ENCODE data around the gene LRRC4B.

DNA sequence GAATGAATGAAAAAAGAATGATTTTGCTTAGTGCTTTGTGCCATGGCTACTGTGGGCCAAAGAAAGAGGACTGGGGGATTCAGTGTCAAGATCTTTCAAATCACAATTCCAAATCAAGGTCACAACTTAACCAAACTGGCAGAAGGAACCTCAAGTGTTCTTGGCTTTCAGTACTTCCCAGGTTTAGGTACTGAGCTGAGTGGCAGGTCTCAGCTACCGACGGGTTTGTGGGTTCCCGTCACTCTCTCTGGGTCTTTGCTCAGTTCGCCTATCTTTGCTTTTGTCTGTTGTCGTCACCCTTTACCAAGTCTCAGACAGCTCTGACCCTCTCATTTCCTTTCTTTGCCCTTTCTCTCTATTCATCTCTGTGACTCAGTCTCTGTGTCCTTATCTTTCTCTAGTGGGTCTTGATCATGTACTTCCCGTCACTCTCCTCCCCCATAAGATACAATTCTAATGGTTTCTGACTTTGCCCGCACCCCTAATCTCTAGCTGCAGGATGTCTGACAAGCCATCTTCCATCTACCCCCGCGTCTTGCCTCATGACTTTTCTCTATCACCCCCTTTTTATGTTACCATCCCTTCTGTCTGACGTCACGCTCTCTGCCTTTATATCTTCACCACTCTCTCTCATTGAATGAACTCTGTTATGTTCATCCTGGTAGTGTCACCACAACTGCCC is 33.3 kb upstream of the LRRC4B start:
- TF ChIP-seq CTCF (conservative IDR thresholded peaks at IDR 0.05) = no peak
- TF ChIP-seq ZFX (IDR thresholded peaks at IDR 0.05) = no peak

All from C4-2B (cell line).